Cortex of kidney (tissue), 1 donor: ENCODE results near the gene P2RY13.

Experiments
- DNase-seq: peaks from one replicate; lab custom pipeline; 2025; lab: John Stamatoyannopoulos, UW

The P2RY13 gene

DNA sequence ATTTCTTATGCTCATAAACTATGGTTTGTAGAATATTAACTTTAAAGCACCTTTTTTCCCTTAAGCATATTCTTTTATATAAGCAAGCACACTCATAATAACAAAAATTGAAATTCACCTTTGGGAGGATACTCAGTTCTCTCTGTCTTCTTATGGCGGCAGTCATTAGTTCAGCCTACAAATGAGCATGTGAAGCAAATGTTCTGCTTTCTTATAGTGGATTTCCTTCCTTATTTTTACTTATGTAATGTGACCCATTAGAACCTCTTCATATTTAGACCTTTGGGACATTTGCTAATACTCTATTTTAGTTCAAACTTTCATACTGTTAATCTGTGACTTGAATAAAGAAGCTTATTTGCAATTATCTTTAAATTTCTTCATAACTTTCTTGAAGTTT, at the start of gene P2RY13:
P2RY13 (minus strand) TSS at position 187 of the 400 bp plus-strand sequence; CDS start at position 166, 21 bp downstream.
- DNase-seq: no peak

DNA sequence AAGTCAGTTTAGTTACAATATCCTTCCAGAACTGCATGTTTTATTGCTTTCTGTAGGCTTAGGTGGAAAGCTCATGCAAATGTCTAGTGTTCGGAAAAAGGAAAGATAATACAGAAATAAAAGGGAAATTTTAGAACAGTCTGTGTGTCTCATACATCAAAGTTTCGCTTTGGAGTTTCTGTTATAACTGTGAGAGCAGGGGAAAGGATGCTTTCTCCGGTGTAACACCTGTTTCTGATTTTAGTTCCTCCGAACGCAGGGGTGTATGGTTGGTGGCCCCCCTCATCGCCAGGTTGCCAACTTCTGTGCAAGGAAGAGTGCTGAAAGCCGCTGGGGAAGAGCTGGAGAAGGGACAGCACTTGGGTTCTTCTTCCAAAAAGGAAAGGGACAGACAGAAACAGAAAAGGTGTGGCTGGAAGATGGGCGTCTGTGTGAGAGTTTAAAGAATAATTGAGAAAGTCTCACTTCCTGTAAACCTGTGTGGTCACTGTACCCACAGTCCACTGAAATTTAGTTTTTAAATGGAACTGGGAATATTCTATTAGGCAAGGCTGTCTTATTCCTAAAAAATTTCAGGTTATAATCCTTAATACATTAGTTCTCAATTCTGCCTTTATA, 48.5 kb upstream of the P2RY13 start:
- no peak for DNase-seq

DNA sequence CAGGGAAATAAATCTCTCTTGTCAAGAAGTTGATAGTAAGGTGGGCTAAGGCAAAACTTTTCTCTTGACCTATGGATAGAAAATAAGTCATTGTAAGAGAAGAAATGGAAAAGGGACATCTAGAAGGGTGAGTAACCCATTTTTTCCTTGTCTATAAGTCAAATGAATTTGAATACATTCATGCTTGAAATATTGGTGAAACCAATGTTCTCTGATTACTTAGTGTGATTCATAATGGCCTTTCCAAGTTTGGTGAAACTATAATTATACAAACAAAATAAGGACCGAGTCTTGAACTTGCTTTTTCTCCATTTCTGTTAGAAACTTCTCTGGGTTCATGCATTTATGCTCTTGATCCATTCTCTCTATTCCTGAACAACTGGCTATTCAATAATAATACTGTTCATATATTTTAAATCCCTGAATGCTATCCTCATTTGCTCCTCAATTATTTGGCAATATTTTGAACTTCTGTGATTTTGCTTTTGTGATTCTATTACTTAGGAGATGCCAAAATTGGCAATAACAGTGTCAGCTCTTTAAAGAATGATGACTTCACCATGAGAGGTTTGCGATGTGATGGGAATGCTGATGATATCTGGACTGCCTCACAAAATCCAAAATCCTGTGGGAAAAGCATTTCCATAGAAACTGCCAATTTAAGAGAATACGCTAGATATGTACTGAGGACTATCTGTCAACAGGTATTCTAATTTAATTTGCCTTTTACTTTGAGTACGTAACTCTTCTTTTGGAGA, 42.9 kb upstream of the P2RY13 start:
- no peak for DNase-seq

DNA sequence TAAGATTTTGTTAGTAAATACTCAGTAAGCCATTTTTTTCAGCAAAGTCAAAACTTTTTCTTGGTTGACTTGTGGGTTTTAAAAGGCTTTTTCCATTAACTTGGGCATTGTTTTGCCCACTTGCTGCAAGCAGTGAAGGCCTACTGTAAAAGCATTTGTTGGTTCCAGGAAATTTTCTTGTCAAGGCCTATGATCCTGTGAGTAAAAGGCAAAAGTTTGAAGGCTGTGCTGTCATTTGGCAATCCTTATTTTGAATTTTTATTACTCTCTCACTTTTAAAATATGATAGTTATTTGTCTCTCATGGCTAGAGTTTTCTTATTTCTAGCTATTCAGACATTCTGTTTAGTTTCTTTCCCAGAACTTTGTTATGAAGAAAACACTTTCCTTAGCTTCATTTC, 42.2 kb upstream of the P2RY13 start:
- no peak for DNase-seq

DNA sequence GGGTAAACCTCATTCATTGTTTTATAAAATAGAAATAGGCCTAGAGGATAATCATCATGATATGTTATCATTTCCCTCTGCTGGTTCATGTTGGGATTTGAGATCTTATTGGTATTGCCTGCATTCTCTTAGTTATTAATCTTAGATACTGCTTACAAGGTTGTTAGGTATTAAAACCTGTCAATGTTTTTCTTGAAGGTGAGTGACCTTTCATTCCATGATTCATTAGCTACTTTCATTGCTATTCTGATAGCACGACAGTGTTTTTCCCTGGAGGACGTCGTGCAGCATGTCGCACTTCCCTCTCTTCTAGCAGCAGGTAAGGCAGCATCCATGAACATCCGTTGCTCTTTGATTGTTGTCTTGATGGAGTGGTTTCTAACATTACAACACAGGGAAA, 38.1 kb upstream of the P2RY13 start:
- no peak for DNase-seq

DNA sequence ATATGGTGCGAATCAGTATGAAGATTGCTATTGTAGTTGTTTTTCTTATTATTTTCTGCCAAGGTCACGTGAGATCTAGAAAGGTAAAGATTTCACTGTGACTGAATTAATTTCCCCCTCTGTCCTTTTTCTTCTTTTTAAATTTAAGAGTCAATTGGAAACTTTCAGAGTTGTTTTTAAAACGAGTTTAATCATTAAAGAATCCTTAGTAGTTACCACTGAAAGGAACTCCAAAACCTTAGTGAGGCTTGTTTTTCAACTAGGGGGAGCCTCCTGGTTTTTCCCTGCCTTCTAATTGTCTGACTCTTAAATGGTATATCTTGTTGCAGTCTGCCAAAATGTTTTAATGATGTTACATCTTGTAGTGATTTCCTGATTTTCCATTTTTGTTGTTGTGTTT, 37.6 kb upstream of the P2RY13 start:
- DNase-seq: no peak

DNA sequence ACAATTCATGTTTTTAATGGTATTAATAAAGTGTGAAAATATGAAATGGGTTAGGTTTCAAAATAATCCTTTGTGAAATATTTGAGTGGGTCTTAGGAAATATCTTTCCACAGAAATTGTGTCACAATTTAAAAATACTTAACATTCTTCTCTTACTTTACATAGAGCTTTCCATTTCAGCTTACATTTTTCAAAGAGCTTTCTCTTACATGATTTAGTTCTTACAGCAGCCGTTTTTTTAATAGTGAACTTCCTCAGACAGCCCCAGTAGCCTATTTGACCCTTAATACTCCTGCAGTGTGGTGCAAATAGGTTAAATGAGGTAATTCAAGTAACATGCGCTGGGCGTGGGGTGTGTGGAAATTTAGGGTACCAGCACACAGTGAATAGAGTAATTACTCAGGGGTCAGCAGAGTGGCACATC, 33.4 kb upstream of the P2RY13 start:
- DNase-seq: no peak

DNA sequence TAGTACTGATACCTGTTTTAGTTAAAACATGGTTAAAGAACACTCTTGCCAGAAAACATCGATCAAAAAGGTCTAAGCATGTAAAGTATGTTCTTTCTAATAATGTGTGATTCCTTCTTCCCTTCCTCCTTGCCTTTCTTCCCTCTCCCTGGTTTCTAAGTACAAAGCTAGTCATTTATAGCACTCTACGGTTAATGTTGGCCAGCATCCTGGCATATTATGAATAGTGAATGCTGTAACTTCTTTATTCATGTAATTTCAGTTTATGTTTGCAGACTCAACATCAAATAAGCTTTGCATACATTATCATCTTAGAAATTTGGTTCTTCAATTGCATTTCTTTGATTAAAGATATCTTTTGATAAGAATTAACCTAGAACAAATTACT, 28.1 kb upstream of the P2RY13 start:
- no peak for DNase-seq

DNA sequence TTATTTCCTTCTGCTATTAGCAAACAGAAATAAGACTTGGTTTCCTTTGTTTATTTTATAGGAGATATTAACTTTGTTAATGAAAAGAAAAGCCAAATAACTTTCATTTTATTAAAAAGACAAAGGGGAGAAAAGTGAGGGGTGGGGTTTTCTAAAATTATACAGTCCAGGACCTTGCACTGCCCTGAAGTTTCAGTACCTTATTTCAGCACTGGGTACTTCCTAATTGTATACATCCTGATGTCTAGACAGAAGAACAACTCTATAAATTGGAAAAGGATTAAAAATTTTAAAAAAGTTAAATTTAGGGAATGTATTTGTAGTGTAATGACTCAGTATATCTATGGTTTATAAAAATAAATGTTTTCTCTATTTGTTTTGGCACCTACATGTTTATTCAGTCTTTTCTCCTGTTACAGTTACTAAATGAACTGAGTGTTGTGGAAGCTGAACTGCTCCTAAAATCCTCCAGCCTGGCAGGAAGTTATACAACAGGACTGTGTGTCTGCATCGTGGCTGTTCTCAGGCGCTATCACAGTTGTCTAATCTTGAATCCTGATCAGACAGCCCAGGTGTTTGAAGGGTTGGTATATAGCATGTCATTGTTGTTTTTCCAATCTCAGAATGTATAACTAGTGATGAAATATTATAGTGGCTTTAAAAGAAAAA, 27.6 kb upstream of the P2RY13 start:
- no peak for DNase-seq

DNA sequence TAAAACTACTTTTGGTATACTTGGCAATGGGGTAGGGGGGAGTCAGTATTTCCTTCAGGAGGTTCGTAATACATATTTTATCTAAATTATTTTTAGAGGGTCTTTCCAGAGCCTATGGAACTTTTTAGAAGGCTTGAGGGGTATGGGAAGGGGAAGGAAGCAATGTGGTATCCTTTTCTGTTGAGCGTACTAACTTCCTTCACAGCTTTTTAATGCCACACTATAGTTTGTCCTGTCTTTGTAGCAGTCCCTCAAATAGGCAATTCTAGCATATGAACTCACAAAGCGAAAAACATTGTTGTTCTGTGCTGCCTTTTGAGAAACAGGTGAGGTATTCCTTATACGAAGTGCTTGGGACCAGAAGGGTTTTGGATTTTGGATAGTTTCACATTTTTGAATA, 22.3 kb upstream of the P2RY13 start:
- no peak for DNase-seq

DNA sequence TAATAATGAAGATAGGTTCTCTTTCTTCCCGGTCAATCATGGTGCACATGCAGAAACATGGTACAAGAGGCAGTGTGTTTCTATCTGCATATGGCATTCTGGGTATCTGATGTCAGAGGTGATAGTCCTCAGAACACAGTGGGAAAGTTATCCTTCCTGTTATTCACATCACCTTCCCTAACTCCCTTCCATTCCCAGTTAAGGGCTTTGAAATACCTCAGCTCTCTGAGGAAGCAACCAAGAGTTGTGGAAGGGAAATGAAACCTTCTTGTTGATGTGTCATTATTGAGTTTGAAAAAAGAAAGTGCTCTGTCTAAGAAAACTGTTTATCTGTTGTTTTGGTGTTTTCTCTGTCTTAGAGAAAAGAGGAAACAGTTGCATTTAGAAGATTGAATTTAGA, 21.9 kb upstream of the P2RY13 start:
- no peak for DNase-seq

DNA sequence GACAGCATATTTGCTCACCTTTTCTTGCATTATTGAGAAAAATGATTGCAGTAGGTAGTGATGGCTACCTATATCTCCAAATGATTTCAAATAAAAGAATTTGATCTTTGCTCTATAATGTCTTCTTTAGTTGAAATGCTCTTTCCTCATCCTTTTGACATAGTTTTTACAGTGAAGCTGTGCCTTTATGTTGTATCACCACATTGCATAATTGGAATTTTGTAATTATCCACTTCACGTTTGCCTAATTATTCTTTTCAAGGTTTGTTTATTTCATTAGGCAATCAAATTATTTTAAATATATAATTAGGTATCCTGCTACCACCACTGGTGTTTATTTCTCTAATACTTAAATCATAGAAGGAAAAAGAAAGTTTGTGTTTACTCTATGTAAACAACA, 21.3 kb upstream of the P2RY13 start:
- no peak for DNase-seq

DNA sequence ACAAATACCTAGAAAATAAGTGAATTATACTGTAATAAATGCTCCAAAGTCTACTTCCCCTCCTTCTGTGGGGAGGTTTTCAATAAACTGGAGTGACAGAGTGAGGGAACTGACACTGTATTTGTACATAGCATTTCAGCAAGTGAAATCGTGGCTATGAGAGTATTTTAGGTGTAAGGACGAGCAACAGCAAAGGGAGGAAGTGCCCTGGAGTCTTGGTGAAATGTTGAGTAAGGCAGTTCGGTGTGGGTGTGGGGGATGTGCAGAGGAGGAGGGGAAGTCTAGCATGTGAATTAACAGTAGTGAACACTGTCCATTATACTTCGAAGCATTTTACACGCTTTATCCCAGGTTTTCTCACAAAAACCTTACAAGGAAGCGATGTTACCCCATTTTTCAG, 18.1 kb upstream of the P2RY13 start:
- DNase-seq: no peak

DNA sequence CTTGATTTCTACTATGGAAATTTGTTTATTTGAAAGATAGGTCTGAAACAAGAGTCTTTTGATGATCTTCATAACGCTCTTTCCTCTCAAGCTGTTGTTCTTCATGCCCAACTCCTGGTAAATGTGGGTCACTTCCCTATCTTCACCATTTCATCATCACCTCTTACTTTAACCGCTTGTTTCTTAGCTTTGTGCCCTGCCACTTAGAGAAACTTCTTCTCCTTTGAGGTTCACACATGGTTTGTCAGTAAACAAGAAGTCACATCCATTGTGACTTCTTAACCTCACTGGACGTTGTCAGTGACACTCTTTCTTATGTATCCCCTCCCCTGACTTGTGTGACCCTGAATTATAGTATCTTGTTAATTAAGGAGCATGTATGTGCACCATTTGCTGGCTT, 16.9 kb upstream of the P2RY13 start:
- DNase-seq: no peak

DNA sequence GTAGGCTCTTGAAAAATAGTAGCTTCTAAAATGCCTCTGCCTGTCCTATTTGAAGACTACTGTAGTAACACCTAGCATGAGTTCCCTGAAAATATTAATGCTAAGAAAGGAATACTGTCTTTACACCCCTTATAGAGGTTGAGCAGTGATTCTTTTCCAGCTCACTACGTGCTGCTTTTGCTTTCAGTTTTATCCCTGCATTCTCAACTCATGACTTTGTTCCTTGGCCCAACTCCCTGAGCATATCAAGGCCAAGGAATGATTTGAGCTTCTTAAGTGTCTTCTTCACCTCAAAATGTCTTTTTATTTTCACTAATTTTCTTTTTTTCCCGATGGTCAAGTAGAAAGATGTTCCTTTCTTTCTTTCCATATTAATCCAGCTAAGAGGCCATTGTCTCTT, 16.5 kb upstream of the P2RY13 start:
- DNase-seq: no peak

DNA sequence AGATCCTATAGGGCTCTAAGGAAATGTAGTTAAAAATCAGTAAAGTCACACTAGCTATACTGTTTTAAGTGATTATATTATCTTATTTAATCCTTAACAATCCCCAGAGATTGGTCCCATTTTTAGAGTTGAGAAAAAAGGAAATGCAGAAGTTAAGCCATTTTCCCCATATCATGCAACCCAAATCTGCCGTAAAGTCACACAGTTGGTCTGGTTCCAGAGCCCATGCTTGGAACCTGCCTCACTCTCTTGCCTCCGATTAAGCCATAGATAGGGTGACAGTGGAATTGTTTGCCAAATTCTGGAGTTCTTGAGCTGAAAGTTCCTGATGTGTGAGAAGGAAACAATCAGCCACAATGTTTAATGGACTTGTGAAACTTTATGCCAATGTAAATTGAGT, 2.3 kb upstream of the P2RY13 start:
- no peak for DNase-seq

DNA sequence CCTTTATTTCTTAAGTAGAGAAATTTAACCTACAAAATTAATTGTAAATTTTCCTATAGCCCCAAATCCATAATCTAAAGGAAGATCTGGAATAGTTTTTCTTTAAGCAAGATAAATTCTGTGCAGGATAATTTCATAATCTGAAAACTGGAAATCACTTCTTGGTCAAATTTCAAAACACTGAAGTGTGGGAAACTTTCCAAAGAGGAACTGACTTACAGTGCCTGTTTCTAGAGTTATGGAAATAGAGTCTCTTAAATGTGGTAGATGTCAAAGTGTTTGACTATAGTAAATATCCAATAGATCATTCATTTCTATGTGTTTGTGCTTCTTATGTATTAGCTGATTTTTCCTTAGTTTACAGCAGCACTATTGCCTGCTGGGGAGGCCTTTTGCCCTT, 1.6 kb upstream of the P2RY13 start:
- no peak for DNase-seq

DNA sequence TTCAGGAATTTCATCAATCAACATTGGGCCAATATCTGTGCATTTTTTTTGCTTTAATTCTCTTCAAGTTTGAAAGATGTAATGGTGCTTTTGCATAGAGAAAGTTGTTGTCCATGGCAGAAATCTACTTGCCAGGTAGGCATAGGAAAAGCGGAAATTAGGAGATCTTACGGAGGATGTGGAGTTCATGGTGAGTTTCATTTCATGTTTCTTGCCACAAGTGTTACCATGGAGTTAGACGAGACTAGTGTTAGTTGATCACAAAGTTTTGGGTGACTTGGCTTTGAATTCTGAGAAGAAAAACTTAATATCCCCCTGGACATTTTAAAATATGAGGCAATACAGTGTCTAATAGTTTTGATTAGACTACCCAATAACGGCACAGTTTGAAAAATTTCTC, 1.0 kb upstream of the P2RY13 start:
- DNase-seq: no peak

DNA sequence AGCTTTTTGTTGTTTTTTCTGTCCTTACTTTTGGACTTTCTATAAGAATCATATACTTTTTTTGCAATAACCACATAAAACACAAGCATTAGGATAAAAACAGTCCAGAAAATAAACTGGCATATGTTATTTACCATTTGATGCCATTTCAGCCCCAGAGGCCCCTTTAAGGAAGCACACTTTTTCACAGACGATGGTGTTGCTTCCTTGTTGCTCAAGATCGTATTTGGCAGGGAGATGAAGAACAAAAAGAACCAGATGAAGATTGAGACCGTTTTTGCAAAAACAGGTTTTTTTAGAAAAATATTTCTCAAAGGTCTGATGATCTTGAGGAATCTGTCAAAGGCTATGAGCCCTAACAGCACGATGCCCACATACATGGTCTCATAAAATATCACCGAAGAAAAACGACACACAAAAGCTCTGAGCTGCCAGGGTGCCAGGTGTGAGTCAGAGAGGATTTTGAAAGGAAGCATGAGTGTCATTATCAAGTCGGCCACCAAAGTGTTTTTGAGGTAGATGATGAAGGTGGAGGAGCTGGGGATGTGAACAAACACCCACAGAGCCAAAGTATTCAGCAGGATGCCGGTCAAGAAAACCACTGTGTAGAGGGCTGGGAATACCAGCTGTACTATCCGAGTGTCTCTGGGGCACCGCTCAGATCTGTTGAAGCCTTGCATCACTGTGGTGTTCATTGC, 902 bp downstream of the P2RY13 start:
- DNase-seq: no peak

DNA sequence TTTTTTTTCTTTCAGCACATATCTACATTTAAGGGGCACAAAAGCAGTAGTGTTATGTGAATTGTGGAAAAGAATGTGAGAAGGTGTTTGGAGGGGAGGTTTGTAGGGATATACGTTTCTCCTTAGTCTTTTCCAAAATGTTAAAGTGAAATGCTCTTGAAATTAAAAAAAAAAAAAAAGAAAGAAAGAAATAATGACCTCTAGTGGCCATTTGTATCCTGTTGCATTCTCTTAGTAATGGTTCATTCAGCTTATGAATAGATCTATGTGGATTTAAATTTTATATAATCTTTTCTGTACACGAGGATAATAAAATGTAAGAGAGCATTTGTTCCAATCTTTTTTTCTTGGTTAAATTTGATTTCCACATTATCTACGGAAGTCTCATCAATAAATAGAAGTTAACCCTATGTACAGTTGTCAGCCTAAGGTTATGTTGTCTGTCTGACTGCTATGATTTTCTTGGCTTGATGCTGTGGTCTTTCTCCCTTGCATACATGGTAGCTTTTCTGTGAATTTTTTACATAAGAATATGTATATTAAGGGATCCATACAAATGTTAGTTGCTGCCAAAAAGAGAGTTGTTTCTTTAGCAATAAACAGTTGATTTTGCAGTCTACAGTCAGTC, 1.7 kb downstream of the P2RY13 start:
- no peak for DNase-seq

DNA sequence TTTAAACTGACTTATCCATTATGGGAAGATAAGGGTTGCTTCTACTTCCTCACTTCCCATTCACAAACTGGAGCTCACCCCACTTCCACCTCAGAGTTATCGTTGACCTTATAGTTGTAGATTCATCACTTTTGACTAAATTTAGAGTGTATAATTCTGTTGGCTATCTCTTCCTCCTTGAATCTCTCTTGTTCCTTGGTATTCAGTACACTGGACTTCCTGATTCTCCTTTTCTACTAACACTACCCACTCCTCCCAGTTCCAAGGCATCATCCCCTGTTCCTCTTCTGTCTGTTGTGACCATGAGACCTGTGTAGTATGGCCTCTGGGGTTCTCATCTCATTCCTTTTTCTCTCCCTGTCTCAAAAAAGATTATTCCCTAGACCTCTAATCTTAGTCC, 6.8 kb downstream of the P2RY13 start:
- DNase-seq: no peak

DNA sequence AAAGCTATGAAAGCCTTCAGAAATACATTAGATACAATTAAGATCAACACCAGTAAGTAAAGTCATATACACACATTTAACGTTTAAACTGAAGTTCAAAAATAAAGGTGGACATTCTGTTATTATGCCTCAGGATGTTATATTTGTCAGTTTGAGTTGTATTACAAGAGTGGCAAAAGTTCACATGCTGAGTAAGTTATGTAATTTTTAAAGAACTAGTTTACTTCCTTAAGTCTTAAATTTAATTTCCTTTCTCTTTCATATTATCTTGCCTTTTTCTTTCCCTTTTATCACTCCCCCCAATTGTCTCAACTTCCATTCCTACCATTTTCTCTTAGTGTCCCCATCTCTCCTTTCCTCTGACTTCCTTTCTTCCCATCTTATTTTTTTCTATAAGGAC, 7.8 kb downstream of the P2RY13 start:
- no peak for DNase-seq
